Stimulated activated CD8-positive, alpha-beta memory T cell treated with anti-CD3 and anti-CD28 coated beads, Interleukin-12 subunit alpha, Interleukin-12 subunit beta, amount 100 ng/mL, for 4 hours (primary cell): Measurements from ENCODE around the gene STAT4.
"Not testable (repeated sequence)": the region's sequence is repeated elsewhere in the genome, so short reads cannot be mapped to it uniquely, and the experiment has no call there.

Source experiments
- DNase-seq: peaks from one replicate; pipeline ENCODE4 v3.0.0-alpha.2; 2020; ENCODE audit warnings: low read depth

The STAT4 gene

DNA sequence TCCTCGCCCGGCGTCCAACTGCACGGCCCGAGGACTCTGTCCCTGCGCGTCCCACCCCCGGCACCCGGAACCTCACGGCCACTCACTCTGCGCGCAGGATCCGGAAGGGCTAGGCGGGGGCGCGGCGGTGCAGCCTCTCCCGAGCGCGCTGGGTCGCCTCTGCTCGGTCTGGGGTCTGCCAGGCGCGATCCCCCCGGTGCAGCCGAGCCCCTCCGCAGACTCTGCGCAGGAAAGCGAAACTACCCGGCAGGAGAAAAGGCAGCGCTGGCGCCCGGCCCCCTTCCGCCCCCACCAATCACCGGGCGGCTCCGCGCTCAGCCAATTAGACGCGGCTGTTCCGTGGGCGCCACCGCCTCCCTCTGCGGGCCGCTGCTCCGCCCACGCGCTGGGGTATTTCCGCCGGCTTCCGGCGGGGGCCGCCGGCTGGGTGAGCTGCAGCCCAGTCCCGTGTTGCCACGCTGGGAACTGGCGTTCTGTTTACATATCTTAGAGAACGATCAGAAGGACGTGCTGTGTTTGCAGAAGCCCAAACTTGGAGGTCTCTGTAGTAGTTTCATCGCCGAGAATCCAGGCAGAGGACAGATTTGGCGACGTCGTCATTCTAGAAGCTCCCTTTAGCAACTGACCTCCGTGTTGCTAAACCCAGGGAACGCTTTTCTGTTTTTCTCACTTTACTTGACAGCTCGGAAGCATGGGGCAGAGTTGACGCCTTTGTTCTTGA is 136.7 kb downstream of the STAT4 start, which contains the start of gene STAT1:
STAT1 (minus strand) TSS at position 240 of the 721 bp plus-strand sequence. CDS start 4,168 bp downstream, outside the sequence.
- peak; percentile 96 for DNase-seq

DNA sequence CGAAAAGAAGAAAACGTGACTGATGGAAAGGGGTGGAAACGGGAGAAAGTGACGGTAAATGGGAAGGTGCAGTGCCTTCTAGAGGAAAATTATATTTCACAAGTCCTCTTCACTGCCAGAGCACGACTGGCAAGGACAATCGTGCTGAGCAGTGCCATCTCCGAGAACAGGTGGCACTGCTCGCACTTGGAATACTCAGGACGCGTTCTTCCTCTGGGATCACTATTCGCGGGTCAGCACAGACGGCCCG is 137.2 kb downstream of the STAT4 start:
- DNase-seq, result no peak

DNA sequence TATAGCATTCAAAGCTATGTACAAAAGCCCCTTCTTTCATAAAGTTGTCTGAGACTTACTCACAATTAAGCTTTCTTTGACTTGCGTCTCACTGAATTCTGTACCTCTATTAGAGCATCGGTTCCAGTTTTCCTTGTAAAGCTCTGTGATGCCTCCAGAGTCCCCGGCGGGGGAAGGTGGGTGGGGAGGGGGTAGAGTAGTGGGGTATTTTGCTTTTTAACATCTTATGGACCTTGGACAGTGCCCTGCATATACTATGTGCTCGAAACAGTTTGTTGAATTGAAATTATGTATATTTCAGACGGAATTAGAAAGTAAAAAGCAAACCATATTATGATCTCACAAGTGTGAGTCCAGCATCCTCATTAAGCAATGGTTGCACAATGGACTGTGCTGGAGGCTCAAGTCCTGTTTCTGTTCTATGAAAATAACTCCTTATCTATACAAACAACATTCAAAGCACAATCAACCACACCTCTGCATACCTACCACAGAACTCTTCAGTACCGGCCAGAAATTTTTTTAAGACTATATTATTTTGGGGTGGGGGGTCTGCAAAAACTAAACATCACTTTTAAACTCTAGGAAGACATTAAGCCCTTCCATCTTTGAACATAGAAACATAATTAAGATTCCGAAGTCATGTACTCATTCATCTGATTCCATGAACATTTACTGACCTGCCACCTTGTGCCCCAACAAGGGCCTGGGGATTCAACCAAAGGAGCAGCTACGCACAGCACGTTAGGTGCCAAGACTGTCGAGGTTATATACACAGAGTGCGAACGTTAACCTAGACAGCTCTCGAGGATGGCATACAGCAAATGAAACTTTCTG is 137.7 kb downstream of the STAT4 start:
- no peak for DNase-seq

DNA sequence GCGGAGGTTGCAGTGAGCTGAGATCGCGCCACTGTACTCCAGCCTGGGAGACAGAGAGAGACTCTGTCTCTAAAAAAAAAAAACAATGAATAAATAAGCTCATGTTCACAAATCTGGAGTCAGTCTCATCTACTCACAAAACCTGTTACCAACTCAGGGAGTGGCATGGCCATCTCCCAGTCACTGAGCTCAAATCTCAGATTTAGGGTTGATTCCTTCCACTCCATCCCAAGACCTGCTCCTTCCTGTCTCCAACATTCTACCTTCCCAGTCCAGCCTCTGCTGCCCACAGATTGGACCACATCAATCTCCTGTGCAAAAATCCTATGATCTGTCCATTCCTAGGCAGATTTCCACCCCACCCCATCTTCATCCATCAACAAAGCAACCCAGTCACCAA is 138.4 kb downstream of the STAT4 start:
- DNase-seq, result no peak

DNA sequence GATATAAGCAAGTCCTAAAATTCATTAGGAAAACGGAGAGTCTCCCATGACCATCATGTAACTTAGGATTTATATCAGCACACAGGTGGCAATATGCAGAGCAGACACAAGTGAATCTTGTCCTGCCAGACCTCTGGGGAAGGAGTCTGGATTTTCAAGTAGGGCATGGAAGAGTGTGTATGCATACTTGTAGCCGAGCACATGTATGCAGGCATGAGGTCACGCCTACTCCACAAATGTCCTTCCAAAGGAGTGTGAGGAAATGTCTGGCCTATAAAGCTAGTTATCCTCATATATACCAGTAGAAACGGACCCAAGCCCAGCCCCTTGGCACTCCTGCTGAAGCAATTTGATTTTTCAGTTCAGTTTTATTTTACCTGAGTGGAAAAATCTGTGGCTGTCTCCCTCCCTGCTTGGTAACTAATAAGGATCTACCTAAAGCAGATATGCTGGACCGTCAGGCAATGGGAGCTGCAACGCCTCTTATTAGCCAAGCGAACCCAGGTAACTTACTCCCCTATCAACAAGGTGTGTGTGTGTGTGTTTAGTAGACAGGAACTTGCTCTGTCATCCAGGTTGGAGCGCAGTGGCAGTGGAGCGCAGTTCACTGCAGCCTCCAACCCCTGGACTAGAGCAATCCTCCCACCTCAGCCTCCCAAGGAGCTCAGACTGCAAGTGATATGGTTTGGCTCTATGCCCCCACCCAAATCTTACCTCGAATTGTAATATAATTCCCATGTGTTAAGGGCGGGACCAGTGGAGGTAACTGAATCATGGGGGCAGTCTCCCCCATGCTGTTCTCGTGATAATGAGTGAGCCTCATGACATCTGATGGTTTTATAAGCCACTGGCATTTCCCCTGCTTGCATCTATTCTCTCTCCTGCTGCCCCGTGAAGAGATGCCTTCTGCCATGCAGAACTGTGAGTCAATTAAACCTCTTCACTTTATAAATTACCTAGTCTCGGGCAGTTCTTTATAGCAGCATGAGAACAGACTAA is 139.6 kb downstream of the STAT4 start:
- DNase-seq, result no peak

DNA sequence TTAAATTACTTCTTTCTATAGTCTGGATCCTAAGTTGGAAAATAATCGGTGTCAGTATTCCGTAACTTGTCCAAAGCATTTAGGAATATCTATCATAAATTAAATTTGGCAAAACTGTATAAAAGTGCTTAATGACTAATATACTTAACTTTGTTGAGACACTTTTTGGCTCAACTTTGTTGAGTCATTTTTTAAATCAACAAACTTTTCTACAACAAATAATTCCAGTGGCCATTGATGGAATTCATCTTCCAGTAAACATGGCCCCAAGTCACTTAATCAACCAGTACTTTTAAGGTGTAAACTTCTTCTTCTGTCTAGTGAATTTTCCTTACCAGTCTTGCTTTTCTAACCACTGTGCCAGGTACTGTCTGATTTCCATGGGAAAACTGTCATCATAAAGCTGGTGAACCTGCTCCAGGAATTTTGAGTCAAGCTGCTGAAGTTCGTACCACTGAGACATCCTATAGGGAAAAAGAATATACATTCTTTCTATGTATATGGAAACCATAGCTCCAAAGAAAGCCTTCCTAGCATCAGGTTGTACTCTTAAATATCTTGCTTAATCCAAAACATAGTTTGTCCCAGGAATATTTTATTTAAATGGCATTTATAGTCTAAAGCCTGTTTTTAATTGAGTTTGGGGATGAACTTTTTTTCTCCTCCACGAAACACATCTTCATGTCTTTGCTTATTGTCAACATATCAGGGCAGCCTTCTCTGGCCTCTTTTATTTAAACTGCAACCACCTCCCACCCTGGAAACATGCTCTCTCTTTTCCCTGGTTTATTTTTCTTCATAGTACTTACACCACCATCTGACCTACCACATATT is 141.0 kb downstream of the STAT4 start:
- DNase-seq, result no peak

DNA sequence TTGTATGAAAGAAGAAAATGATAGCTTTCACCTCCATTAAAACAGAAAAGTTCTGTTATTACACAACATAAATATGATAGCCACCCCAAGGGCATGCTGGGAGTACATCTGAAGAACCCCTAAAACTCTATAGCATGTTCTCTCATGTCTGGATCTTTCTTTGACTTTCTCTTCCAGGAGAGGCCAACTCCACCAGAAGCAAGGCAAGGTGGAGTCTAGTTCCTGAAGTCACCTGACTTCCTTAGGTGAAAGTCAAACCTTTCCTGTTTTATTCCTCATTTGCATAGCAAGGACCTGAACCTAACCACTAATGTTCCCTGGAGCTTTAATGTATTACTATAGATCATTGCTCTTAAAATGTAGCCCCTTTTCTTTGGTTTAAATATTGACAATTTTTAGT is 142.5 kb downstream of the STAT4 start:
- no peak for DNase-seq

DNA sequence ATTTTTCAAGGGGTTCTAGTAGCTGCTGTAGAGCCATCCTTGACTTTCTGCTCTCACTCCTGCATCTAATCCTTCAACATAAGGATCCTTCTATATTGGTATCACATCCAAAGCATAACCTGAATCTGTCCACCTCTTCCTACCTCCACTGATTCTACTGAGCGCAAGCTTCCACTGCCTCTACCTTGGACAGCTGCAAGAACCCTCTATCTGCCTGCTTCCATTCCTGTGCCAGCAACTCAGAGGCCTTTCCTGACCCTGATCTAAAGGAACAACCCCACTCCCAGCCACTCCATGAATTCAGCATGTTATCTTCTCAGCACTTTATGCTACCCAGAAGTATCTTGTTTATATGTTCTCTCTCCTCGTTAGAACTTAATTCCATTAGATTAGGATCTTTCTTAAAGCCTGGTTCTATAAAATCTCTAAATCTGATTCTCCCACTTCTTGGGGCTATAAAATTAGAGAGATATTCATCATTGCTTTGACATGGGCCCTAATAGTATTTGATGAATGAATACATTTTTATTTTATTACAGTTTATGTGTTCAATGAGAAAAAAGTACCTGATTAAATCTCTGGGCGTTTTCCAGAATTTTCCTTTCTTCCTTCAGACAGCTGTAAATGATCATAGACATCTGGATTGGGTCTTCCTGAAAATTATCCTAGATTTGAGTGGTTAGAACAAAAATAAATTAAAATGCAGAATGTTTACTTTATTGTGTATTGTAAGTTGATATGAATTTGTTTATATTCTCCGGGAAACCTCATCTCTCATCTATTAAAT is 143.6 kb downstream of the STAT4 start:
- DNase-seq, result no peak

DNA sequence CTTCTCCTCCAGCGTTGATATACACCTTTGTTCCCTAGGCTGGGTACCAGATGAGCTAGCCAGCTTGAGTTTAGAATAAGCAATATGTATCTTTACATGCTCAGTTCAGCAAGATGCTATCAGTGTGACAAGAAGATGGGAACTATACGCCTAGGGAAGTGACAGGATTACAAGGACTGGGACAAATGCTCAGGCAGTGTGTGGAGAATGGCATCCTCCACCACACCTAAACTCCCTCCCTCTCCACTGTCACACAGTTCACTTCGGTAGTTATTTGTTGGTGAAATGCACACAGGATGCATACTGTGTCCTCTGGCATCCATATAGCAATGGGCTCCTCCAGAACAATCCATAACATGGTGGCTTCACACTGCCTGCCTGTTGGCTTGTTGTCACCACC is 144.5 kb downstream of the STAT4 start:
- DNase-seq, result no peak

DNA sequence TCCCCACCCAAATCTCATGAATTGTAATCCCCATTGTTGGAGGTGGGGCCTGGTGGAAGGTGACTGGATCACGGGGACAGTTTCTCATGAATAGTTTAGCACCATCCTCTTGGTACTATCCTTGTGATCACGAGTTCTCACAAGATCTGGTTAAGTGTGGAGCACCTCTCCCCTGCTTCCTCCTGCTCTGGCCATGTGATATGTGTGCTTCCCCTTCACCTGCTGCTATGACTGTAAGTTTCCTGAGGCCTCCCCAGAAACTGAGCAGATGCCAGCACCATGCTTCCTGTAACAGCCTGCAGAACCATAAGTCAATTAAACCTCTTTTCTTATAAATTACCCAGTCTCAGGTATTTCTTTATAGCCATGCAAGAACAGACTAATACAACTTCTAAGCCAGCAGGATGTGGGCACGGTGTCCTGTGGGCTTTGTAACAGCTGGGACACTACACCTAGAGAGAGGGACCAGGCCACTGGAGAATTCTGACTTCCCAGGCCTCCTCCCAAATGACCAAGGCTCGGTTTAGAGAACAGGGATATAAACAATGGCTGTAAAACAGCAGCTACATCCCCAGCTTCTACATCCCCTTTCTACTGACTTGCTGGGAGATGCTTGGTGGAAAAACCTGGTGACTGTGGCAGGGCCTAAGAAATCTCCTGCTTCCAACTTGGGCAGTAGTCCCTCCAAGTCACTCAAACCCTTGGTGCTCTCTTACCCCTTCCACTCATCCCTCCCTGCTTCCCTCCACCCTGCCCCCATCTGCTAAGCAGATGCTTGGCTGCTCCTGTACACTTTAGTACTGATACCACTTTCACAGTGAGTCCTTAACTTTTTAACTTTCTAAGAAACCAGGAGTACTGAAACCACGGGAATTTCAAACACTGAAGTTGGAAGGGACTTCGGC is 147.1 kb downstream of the STAT4 start:
- no peak for DNase-seq

DNA sequence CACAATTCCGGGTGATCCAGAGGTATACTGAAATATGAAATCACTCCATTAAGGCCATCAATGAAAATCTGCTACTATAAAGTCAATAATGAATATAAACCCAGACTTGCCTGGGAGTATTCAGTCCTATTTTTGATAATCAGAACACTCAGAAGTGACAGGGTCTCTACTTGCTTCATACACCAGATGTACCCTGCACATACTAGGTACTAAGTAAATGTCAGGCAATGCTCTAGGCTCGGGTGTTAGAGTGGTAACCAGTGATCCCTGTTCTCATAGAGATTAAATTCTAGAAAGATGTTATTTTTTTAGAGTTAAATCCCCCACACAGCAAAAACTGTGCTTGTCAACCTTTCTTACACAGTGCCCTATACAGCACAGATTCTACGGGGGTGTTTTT is 149.2 kb downstream of the STAT4 start:
- DNase-seq, result no peak

DNA sequence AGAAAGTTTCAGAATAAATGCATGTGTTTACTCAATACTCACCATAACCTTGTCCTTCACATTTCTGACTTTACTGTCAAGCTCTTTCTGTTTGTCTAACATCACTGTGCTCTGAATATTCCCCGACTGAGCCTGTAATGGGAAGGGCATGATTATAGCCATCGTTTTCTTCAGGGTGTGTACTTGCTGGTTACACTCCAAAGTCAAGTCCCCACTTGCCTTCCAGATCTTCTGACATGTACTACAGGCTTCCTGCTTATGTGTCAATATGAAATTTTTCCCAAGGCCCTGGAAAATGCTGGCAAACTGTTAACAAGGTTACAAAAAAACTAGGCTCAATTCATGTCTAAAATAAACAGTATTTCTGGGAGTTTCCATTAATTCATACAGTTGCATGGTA is 149.8 kb downstream of the STAT4 start:
- DNase-seq, result no peak

DNA sequence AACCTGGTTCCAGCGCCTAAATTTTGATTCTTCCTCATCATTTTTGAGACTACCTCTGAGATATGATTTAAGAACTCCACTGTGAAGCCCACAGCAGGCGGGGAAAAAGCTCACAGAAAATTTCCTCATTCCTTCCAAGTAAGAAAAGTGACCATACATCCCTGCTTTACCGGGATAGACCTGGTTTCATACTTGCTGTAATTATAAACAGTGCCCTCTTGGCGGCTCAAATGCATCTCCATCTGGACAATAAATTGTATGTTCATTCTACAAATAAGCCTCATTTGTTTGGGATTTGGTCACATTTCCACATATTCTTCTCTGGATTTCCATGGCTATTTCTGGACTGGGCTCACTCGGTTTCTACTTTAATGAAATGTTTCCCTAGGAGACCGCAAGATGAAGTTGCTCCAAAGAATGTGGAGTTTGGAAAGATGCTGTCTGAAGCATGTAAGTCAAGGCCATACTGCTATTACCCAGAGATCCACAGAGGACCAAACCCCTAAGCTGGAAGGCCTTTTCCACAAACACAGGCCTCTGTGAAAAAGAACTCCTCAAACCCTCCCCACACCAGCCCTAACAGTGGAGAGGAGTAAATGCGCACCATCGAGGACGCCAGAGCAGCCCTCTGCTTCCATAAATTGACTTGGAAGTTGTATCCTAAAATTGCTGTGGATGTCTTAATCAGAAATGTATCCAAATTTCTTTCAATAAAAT is 150.7 kb downstream of the STAT4 start:
- no peak for DNase-seq

DNA sequence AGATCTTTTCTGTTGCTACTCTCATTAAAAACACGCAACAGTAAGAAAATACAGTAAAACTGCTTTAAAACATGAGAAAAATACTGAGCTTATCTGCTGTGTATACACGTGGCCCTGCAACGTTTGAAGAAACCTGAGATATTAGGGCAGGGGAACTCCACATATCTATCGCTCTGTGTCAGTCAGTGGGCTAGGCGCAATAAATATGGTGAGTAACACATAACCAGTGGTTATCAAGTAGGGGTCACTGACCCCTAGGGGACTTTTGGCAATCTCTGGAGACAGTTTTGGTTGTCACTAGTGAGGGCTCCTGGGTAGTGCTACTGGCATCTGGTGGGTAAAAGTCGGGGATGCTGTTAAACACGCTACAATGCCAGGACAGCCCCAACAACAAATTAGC is 151.7 kb downstream of the STAT4 start:
- DNase-seq, result no peak

DNA sequence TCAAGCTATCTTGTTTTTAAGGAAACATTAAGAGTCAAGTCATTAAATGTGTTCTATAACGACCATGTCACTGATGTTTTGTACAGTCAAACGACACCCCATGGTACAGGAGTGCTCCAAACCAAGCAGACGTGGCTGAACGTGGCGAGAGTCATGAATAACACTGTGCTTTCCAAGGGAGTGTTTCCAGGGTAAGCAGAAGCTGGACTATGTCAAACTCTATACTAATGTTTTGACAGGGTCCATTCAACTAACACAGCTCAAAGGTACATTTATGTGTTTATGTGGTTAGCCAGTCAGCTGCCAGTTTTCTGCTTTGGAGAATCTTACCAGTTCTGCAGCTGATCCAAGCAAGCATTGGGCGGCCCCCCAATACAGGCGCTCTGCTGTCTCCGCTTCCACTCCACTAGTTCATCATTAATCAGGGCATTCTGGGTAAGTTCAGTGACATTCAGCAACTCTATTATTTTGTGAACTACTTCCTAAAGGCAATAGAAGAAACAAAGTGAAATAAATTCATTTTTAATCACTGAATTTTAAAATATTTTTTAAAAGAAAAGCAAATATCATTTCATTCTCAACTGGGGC is 153.2 kb downstream of the STAT4 start:
- no peak for DNase-seq

DNA sequence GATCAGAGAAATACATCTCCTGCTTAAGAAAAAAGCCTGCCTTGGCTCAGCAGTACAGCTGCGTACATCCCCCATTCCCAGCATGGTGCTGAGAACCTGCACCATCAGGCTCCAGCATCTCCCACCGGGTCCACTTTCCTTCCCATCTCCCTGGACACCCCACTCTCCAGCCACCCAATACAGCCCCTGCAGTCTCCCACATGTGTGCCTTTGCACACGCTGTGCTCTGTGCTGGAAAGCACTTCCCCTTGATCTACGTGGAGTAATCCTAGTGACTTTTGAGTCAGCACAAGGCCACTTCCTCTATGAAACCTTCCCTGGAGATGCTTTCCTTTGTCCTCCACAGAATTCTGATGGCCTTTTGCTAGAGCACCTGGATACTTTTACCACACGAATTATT is 153.8 kb downstream of the STAT4 start:
- no peak for DNase-seq

DNA sequence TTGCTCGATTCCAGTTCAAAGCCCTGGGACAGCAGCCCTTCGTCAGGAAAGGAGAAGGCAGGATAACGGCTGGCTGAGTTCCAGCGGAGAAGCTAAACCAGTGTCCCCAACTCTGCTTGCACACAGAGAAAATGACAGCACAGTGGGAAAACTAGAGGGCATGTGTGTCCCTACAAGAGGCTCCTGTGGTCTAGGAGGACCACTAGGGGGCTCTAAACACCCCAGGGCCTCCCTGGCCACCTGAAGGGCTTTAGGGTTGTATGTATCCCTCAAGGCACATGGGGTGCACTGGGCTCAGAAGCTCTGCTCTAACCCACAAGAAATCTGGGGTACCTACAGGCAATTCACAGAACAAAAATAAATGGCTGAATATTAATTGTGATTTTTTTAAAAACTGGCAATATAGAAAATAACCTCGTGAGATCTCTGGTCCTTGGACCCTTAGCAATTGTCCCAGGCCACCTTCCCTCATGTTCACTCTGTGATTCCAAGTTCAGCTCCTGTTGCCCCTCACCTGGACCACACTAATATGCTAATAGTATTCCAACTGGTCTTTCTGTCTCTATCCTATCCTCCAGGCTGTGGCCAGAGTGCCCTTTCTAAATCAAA is 154.4 kb downstream of the STAT4 start:
- DNase-seq, result no peak

DNA sequence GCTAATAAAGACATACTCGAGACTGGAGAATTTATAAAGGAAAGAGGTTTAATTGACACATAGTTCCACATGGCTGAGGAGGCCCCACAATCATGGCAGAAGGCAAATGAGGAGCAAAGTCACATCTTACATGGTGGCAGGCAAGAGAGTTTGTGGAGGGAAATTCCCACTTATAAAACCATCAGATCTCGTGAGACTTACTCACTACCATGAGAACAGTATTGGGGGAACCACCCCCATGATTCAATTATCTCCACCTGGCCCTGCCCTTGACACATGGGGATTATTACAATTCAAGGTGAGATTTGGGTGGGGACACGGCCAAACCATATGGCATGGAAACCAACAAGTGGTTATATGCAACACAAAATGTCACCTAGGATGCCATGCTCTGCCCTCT is 155.5 kb downstream of the STAT4 start:
- not testable (repeated sequence) for DNase-seq
